Measurements from ENCODE around the gene ZBED2.

- TF ChIP-seq SP1 (IDR thresholded peaks at IDR 0.05) (no peak), FOXM1 (IDR thresholded peaks at IDR 0.05; ENCODE audit: borderline replicate concordance) (no peak), BHLHE40 (IDR thresholded peaks at IDR 0.05; ENCODE audit: borderline replicate concordance) (no peak), TARDBP (IDR thresholded peaks at IDR 0.05) (no peak), ELF4 (IDR thresholded peaks at IDR 0.05) (no peak), HDGF (IDR thresholded peaks at IDR 0.05; ENCODE audit: borderline replicate concordance) (no peak), FOXK2 (IDR thresholded peaks at IDR 0.05) (no peak), PKNOX1 (IDR thresholded peaks at IDR 0.05) (no peak), ZNF384 (IDR thresholded peaks at IDR 0.05) (no peak), FOXA1 (IDR thresholded peaks at IDR 0.05) (no peak), ARNT (IDR thresholded peaks at IDR 0.05) (no peak)
Measured at GRCh38 chr3:111605493-111605892, 10.3 kb upstream of the ZBED2 start.

Data from HEK293T (cell line).